Measurements from ENCODE around the gene ZNF133.

The ZNF133 gene

GRCh38 chr20:18314786-18315406 lies 26.6 kb downstream of the ZNF133 start:
- Histone ChIP-seq H3K4me2 (ENCODE audit: low read depth, low read length) (no peak overlapping the region), H3K36me3 (replicated peaks; ENCODE audit: insufficient read depth, low read length) (no peaks in the 10 kb centered on the region)
- no peak for DNase-seq

GRCh38 chr20:18316166-18316565 lies 27.8 kb downstream of the ZNF133 start:
- Histone ChIP-seq H3K9me2 (replicated peaks; ENCODE audit: insufficient read depth, low read length) (no peaks in the 10 kb centered on the region), H3K4me2 (ENCODE audit: low read depth, low read length) (no peak overlapping the region), H3K4me3 (ENCODE audit: low read length) (no peak overlapping the region), H4K20me1 (ENCODE audit: insufficient read depth, low read length) (no peaks in the 10 kb centered on the region), H3K9me3 (replicated peaks; ENCODE audit: insufficient read depth, low read length) (no peaks in the 10 kb centered on the region), H2AFZ (ENCODE audit: low read length) (no peak overlapping the region), H3K9ac (ENCODE audit: low read length) (no peak overlapping the region), H3K27ac (ENCODE audit: low read length) (no peak overlapping the region), H3K79me2 (ENCODE audit: low read length) (no peaks in the 10 kb centered on the region), H3K36me3 (replicated peaks; ENCODE audit: insufficient read depth, low read length) (no peaks in the 10 kb centered on the region), H3K4me1 (ENCODE audit: low read length) (no peaks in the 10 kb centered on the region), H3K27me3 (replicated peaks; ENCODE audit: insufficient read depth, low read length) (no peaks in the 10 kb centered on the region), H3F3A (ENCODE audit: insufficient read depth, low read length) (no peaks in the 10 kb centered on the region)
- TF ChIP-seq EZH2phosphoT487 (IDR thresholded peaks at IDR 0.05; ENCODE audit: low read length) = no peak
- TF ChIP-seq CTCF (IDR thresholded peaks at IDR 0.05; ENCODE audit: low read length) = no peak
- no peak for TF ChIP-seq EZH2 (optimal IDR thresholded peaks at IDR 0.05; ENCODE audit: low read depth, low read length)
- DNase-seq = no peak

More at GRCh38 chr20:18314786-18315406, 26.6 kb downstream of the ZNF133 start:
- Histone ChIP-seq H2AFZ (ENCODE audit: low read length) (no peak overlapping the region), H3K4me3 (ENCODE audit: low read length) (no peak overlapping the region), H3K4me1 (ENCODE audit: low read length) (no peaks in the 10 kb centered on the region), H3K79me2 (ENCODE audit: low read length) (no peaks in the 10 kb centered on the region), H3K9me2 (replicated peaks; ENCODE audit: insufficient read depth, low read length) (no peaks in the 10 kb centered on the region), H4K20me1 (ENCODE audit: insufficient read depth, low read length) (no peaks in the 10 kb centered on the region), H3K27ac (ENCODE audit: low read length) (no peak overlapping the region), H3K9me3 (replicated peaks; ENCODE audit: insufficient read depth, low read length) (no peaks in the 10 kb centered on the region), H3K27me3 (replicated peaks; ENCODE audit: insufficient read depth, low read length) (no peaks in the 10 kb centered on the region), H3F3A (ENCODE audit: insufficient read depth, low read length) (no peaks in the 10 kb centered on the region), H3K9ac (ENCODE audit: low read length) (no peak overlapping the region)
- no peak for TF ChIP-seq EZH2phosphoT487 (IDR thresholded peaks at IDR 0.05; ENCODE audit: low read length)
- TF ChIP-seq EZH2 (optimal IDR thresholded peaks at IDR 0.05; ENCODE audit: low read depth, low read length) = no peak
- TF ChIP-seq CTCF (IDR thresholded peaks at IDR 0.05; ENCODE audit: low read length) = no peak

- Histone ChIP-seq H3K9me3 (replicated peaks; ENCODE audit: insufficient read depth, low read length) (no peaks in the 10 kb centered on the region), H3K36me3 (replicated peaks; ENCODE audit: insufficient read depth, low read length) (no peaks in the 10 kb centered on the region), H3K9ac (ENCODE audit: low read length) (no peak overlapping the region), H2AFZ (ENCODE audit: low read length) (no peak overlapping the region), H3F3A (ENCODE audit: insufficient read depth, low read length) (no peaks in the 10 kb centered on the region), H3K4me3 (ENCODE audit: low read length) (no peak overlapping the region), H4K20me1 (ENCODE audit: insufficient read depth, low read length) (no peaks in the 10 kb centered on the region), H3K4me2 (ENCODE audit: low read depth, low read length) (no peak overlapping the region), H3K27me3 (replicated peaks; ENCODE audit: insufficient read depth, low read length) (no peaks in the 10 kb centered on the region), H3K9me2 (replicated peaks; ENCODE audit: insufficient read depth, low read length) (no peaks in the 10 kb centered on the region), H3K79me2 (ENCODE audit: low read length) (no peaks in the 10 kb centered on the region), H3K27ac (ENCODE audit: low read length) (no peak overlapping the region), H3K4me1 (ENCODE audit: low read length) (no peaks in the 10 kb centered on the region)
- DNase-seq = no peak
- TF ChIP-seq EZH2phosphoT487 (IDR thresholded peaks at IDR 0.05; ENCODE audit: low read length) (no peak), EZH2 (optimal IDR thresholded peaks at IDR 0.05; ENCODE audit: low read depth, low read length) (no peak), CTCF (IDR thresholded peaks at IDR 0.05; ENCODE audit: low read length) (no peak)
Observed at GRCh38 chr20:18321316-18321715, 33.0 kb downstream of the ZNF133 start.

Measured in MM.1S (cell line).